Hypothalamus (tissue), 51 donors: ENCODE data around the gene DIPK1C.

Source experiments
- DNase-seq, 51 donors: peaks; one replicate each; lab custom pipeline; 2025; lab: John Stamatoyannopoulos, UW

Gene DIPK1C

GRCh38 chr18:74425876-74426275 lies 31.2 kb downstream of the DIPK1C start:
- no peak for DNase-seq

GRCh38 chr18:74425161-74425560 lies 31.9 kb downstream of the DIPK1C start:
- no peak for DNase-seq

- DNase-seq = no peak
These were observed 34.6 kb downstream of the DIPK1C start for GRCh38 chr18:74422541-74422940.

- peak in 1 of 51 donors; percentile 7 for DNase-seq
These were observed 36.2 kb downstream of the DIPK1C start for GRCh38 chr18:74420926-74421325.

- peak in 10 of 51 donors; percentile 5 to 39 (median 20) for DNase-seq
These were observed 36.6 kb downstream of the DIPK1C start for GRCh38 chr18:74420481-74420880.

GRCh38 chr18:74419761-74420160 lies 37.3 kb downstream of the DIPK1C start:
- no peak for DNase-seq

GRCh38 chr18:74418023-74418422 lies 39.1 kb downstream of the DIPK1C start:
- no peak for DNase-seq

- no peak for DNase-seq
These were observed 41.0 kb downstream of the DIPK1C start for GRCh38 chr18:74416124-74416523.

- DNase-seq = peak in 1 of 51 donors; percentile 11
These were observed 42.1 kb downstream of the DIPK1C start for GRCh38 chr18:74414953-74415515.

- DNase-seq = no peak
These were observed 43.3 kb downstream of the DIPK1C start for GRCh38 chr18:74413836-74414235.

- peak in 50 of 51 donors; percentile 25 to 91 (median 72) for DNase-seq
These were observed 44.8 kb downstream of the DIPK1C start for GRCh38 chr18:74412116-74412880.

- no peak for DNase-seq
These were observed 45.6 kb downstream of the DIPK1C start for GRCh38 chr18:74411475-74411874.

GRCh38 chr18:74410441-74410992 lies 46.6 kb downstream of the DIPK1C start:
- DNase-seq = no peak

- DNase-seq = no peak
These were observed 49.2 kb downstream of the DIPK1C start for GRCh38 chr18:74407888-74408287.

- no peak for DNase-seq
These were observed 54.2 kb downstream of the DIPK1C start for GRCh38 chr18:74402806-74403433.

- no peak for DNase-seq
These were observed 56.3 kb downstream of the DIPK1C start for GRCh38 chr18:74400813-74401212.

GRCh38 chr18:74399091-74399887 lies 57.8 kb downstream of the DIPK1C start:
- DNase-seq = no peak

- no peak for DNase-seq
These were observed 59.5 kb downstream of the DIPK1C start for GRCh38 chr18:74397572-74397971.

- DNase-seq = no peak
These were observed 60.6 kb downstream of the DIPK1C start for GRCh38 chr18:74396171-74397169.
